Ureter (tissue), 1 donor: ENCODE measurements around the gene KLF8. TPM values are rescaled to one million over a fixed set of nuclear protein-coding genes. Genes with fewer than 3 reads are reported as not detected.

Experiments
- DNase-seq: peaks from one replicate; pipeline ENCODE4 v3.0.0-alpha.2; 2020; ENCODE audit warnings: low spot score
- total RNA-seq: library from RNA; stranded (reverse); gene quantifications from one replicate; pipeline ENCODE4 v1.2.4, GENCODE V29; 2023
- donor health status: DM: yes; HTN: yes; CAD: no.

The KLF8 gene
- total RNA-seq, 1 donor from 2014 or later = 22.7 TPM

- no peak for DNase-seq
These were observed 77.7 kb downstream of the KLF8 start for GRCh38 chrX:56309881-56310280.

- no peak for DNase-seq
These were observed 78.4 kb downstream of the KLF8 start for GRCh38 chrX:56310581-56310980.

GRCh38 chrX:56313308-56313707 lies 81.2 kb downstream of the KLF8 start:
- no peak for DNase-seq

- DNase-seq = no peak
These were observed 82.2 kb downstream of the KLF8 start for GRCh38 chrX:56314334-56314733.

- DNase-seq = no peak
These were observed 85.9 kb downstream of the KLF8 start for GRCh38 chrX:56318076-56318475.

- no peak for DNase-seq
These were observed 87.0 kb downstream of the KLF8 start for GRCh38 chrX:56319165-56319564.
